B cell (primary cell): ENCODE results near the gene EBPL. TPM values are rescaled to one million over a fixed set of nuclear protein-coding genes. Genes with fewer than 3 reads are reported as not detected.

ENCODE experiments used
- ATAC-seq: fragments of 200-7000 bp; cut with Tn5 transposase; one replicate; pipeline ENCODE4 v1.10.0; 2021; ENCODE audit warnings: low read depth, mild to moderate bottlenecking, moderate number of reproducible peaks, moderate library complexity
- CTCF ChIA-PET: fragments of 350-600 bp; sonication (Branson Sonifier 250); formaldehyde crosslinking; loops from one replicate; lab custom pipeline; 2021; ENCODE audit warnings: antibody characterized with exemption, inconsistent platforms; lab: Charles Lee
- POLR2A ChIA-PET: fragments of 350-600 bp; sonication (Branson Sonifier 250); formaldehyde crosslinking; loops from one replicate; lab custom pipeline; 2021; ENCODE audit warnings: antibody characterized with exemption; lab: Charles Lee
- DNase-seq: peaks from one replicate; pipeline ENCODE4 v3.0.0; 2013
- H2AFZ ChIP-seq: 2 replicates; pipeline ENCODE4 v1.6.1; 2012; ENCODE audit warnings: mild to moderate bottlenecking, low read depth, low read length; ENCODE audit not compliant: insufficient read depth, poor library complexity, severe bottlenecking
- H3K27ac ChIP-seq, 2 donors: 1 replicate in 1 of 2; 2 replicates in 1 of 2; pipeline ENCODE4 v1.5.1; 2012 to 2013; ENCODE audit warnings: low read length in 2 of 2, mild to moderate bottlenecking in 2 of 2, moderate library complexity in 1 of 2
- H3K27me3 ChIP-seq, 4 experiments: fragments of 200-600 bp in 1 of 4; sonication (generic) in 1 of 4; replicated peaks in 1 of 4; 1 replicate in 2 of 4; 2 replicates in 2 of 4; pipeline versions ENCODE4 v1.6.1 to v1.7.0; 2013 to 2016; ENCODE audit warnings: low read length in 3 of 4, mild to moderate bottlenecking in 2 of 4, mixed read lengths in 1 of 4, moderate library complexity in 1 of 4; ENCODE audit not compliant: insufficient read depth in 4 of 4, control insufficient read depth in 3 of 4; ENCODE audit errors: control extremely low read depth in 1 of 4
- H3K36me3 ChIP-seq, 2 experiments: replicated peaks in 1 of 2; 1 replicate in 1 of 2; 2 replicates in 1 of 2; pipeline versions ENCODE4 v1.6.1 to v1.7.1; 2013; ENCODE audit warnings: low read length in 1 of 2; ENCODE audit not compliant: insufficient read depth in 2 of 2, control insufficient read depth in 1 of 2; ENCODE audit errors: control extremely low read depth in 1 of 2, extremely low read depth in 1 of 2
- H3K4me1 ChIP-seq, 2 donors: fragments of 200-600 bp in 1 of 2; sonication (generic) in 1 of 2; 1 replicate in 1 of 2; 2 replicates in 1 of 2; pipeline versions ENCODE4 v1.5.1 to v1.6.1; 2013 to 2017; ENCODE audit warnings: low read length in 2 of 2; ENCODE audit not compliant: control insufficient read depth in 2 of 2, insufficient read depth in 2 of 2
- H3K4me2 ChIP-seq: replicated peaks from 2 replicates; pipeline ENCODE3; 2012; ENCODE audit warnings: mild to moderate bottlenecking, low read depth, low read length; ENCODE audit not compliant: poor library complexity, severe bottlenecking
- H3K4me3 ChIP-seq, 5 experiments: fragments of 200-600 bp in 1 of 5; sonication (generic) in 1 of 5; 1 replicate in 3 of 5; 2 replicates in 2 of 5; pipeline versions ENCODE4 v1.5.1 to v1.7.0; 2011 to 2016; ENCODE audit warnings: low read length in 4 of 5, mild to moderate bottlenecking in 4 of 5, low read depth in 2 of 5, control low read depth in 1 of 5, moderate library complexity in 1 of 5; ENCODE audit not compliant: insufficient read depth in 1 of 5; ENCODE audit errors: control extremely low read depth in 1 of 5, extremely low read depth in 1 of 5
- H3K79me2 ChIP-seq: fragments of 200-600 bp; sonication (generic); one replicate; pipeline ENCODE4 v1.6.0; 2016; ENCODE audit warnings: low read length; ENCODE audit not compliant: control insufficient read depth, insufficient read depth
- H3K9ac ChIP-seq: fragments of 200-600 bp; sonication (generic); 2 replicates; pipeline ENCODE4 v1.6.1; 2017; ENCODE audit warnings: mild to moderate bottlenecking, low read length, moderate library complexity
- H3K9me3 ChIP-seq, 3 donors: one replicate each; pipeline versions ENCODE4 v1.6.1 to v1.7.1; 2013; ENCODE audit warnings: low read length in 2 of 3; ENCODE audit not compliant: control insufficient read depth in 2 of 3, insufficient read depth in 1 of 3; ENCODE audit errors: control extremely low read depth in 1 of 3
- H4K20me1 ChIP-seq: 2 replicates; pipeline ENCODE4 v1.6.0; 2012; ENCODE audit warnings: mild to moderate bottlenecking, low read length; ENCODE audit not compliant: insufficient read depth, control insufficient read depth, poor library complexity, severe bottlenecking
- H3K27ac Mint-ChIP-seq: one replicate; pipeline ENCODE4 v1.8.0; 2021; ENCODE audit warnings: mixed read lengths
- H3K27me3 Mint-ChIP-seq: one replicate; pipeline ENCODE4 v1.8.0; 2021; ENCODE audit warnings: mixed read lengths
- H3K4me1 Mint-ChIP-seq: one replicate; pipeline ENCODE4 v1.8.0; 2021; ENCODE audit warnings: mixed read lengths
- H3K4me3 Mint-ChIP-seq: one replicate; pipeline ENCODE4 v1.8.0; 2021; ENCODE audit warnings: mixed read lengths
- H3K9me3 Mint-ChIP-seq: one replicate; pipeline ENCODE4 v1.8.0; 2022; ENCODE audit warnings: mixed read lengths; ENCODE audit not compliant: insufficient read depth
- CTCF ChIP-seq: fragments of 200-600 bp; IDR thresholded peaks from one replicate; pipeline ENCODE4 v1.8.0; 2022; ENCODE audit warnings: antibody characterized with exemption, mild to moderate bottlenecking
- EZH2 ChIP-seq: IDR thresholded peaks from 2 replicates; pipeline ENCODE4 v1.6.1; 2012; ENCODE audit warnings: borderline replicate concordance, low read depth, mild to moderate bottlenecking, moderate library complexity, low read length; ENCODE audit not compliant: insufficient read depth, poor library complexity, severe bottlenecking
- WGBS: methylation state at CpG from one replicate; pipeline ENCODE4 v1.1.5; 2013; ENCODE audit warnings: missing lambda C conversion rate; ENCODE audit not compliant: insufficient coverage; 5-methylcytosine and 5-hydroxymethylcytosine counted together
- intact Hi-C: fragments of 100-400 bp; cut with micrococcal nuclease; formaldehyde crosslinking; loops from one replicate; pipeline ENCODE4 v1.10.0; 2022
- polyA plus RNA-seq: library from polyadenylated mRNA; depleted of rRNA; stranded (reverse); fragments of >200 nt; gene quantifications from 2 replicates; pipeline ENCODE4 v1.2.3, GENCODE V29; 2012
- total RNA-seq, 2 donors: library from RNA; stranded (reverse); fragments of 120-200 nt in 1 of 2; gene quantifications; 1 replicate in 1 of 2; 2 replicates in 1 of 2; pipeline versions ENCODE4 v1.2.3 to v1.2.4, GENCODE V29; 2013 to 2022

EBPL gene
- total and polyA plus RNA-seq, 2 donors (not counting 1 experiment from before 2014, with no cell fraction given) = 16.0 to 20.1 TPM

- no peak overlapping the region for H2AFZ ChIP-seq
- intact Hi-C loops = no loop called here
- Mint-ChIP-seq H3K27ac (no peak overlapping the region), H3K4me3 (no peak overlapping the region), H3K9me3 (no peaks in the 10 kb centered on the region), H3K27me3 (no peaks in the 10 kb centered on the region), H3K4me1 (peaks cover 4% of the 10 kb centered on the region)
- no peaks in the 10 kb centered on the region for H3K9me3 ChIP-seq
- H3K27me3 ChIP-seq = no peaks in the 10 kb centered on the region
- ChIA-PET CTCF (interaction anchor here (2.0 kb wide), 1 partner anchor 9 kb away, joined by 5 read pairs; the partner anchor contains the start of gene EBPL), POLR2A (no interaction called here)
- H3K4me1 ChIP-seq = no peaks in the 10 kb centered on the region
- no peak overlapping the region for H3K27ac ChIP-seq
- WGBS = 97% methylated on average over 3 of the region's 4 CpGs
- no peak overlapping the region for H3K4me2 ChIP-seq
- H3K9ac ChIP-seq = no peak overlapping the region
- ATAC-seq (no peak), DNase-seq (no peak)
- H4K20me1 ChIP-seq = no peaks in the 10 kb centered on the region
- H3K4me3 ChIP-seq = no peak overlapping the region
- TF ChIP-seq EZH2 (no peak), CTCF (no peak)
- H3K36me3 ChIP-seq = no peaks in the 10 kb centered on the region
- H3K79me2 ChIP-seq = peaks cover 3% of the 10 kb centered on the region
Observed at GRCh38 chr13:49681842-49682435, 9.3 kb downstream of the EBPL start.

- Mint-ChIP-seq H3K4me3 (no peak overlapping the region), H3K9me3 (no peaks in the 10 kb centered on the region), H3K27ac (no peak overlapping the region), H3K27me3 (no peaks in the 10 kb centered on the region), H3K4me1 (peaks cover 18% of the 10 kb centered on the region)
- no peak overlapping the region for H3K4me3 ChIP-seq
- H3K9me3 ChIP-seq = no peaks in the 10 kb centered on the region
- H3K4me1 ChIP-seq = peaks cover 7% of the 10 kb centered on the region in 2 donors
- no peaks in the 10 kb centered on the region for H3K36me3 ChIP-seq
- 80% methylated on average over 2 of the region's 3 CpGs for WGBS
- ATAC-seq = no peak
- ChIA-PET CTCF (interaction anchor here (0.6 to 1.0 kb wide), 2 partner anchors 10 to 98 kb away, joined by 3 to 4 read pairs; no protein-coding TSS in a partner anchor), POLR2A (no interaction called here)
- no peaks in the 10 kb centered on the region for H4K20me1 ChIP-seq
- H3K27me3 ChIP-seq = no peaks in the 10 kb centered on the region
- intact Hi-C loops = no loop called here
- TF ChIP-seq CTCF (no peak), EZH2 (no peak)
- H3K4me2 ChIP-seq = no peak overlapping the region
- no peak overlapping the region for H3K27ac ChIP-seq
- H2AFZ ChIP-seq = no peak overlapping the region
- H3K79me2 ChIP-seq = peaks cover 13% of the 10 kb centered on the region
- no peak for DNase-seq
- H3K9ac ChIP-seq = no peak overlapping the region
Observed at GRCh38 chr13:49679246-49679645, 12.0 kb downstream of the EBPL start.
